GM10248 (cell line): ENCODE data around the gene KDM5B.

Experiments
- CTCF ChIA-PET: fragments of 300-600 bp; sonication (Branson Sonifier 250); formaldehyde crosslinking; extraction: SDS; loops from one replicate; lab custom pipeline; 2021; ENCODE audit warnings: antibody characterized with exemption; lab: Yijun Ruan, JAX
- POLR2A ChIA-PET: fragments of 350-650 bp; sonication (Branson Sonifier 250); formaldehyde crosslinking; extraction: SDS; loops from one replicate; lab custom pipeline; 2020; ENCODE audit warnings: antibody characterized with exemption; lab: Yijun Ruan, JAX
- DNase-seq: peaks from one replicate; pipeline ENCODE4 v3.0.0; 2012; ENCODE audit errors: extremely low spot score
- CTCF ChIP-seq: IDR thresholded peaks from 2 replicates; pipeline ENCODE4 v1.5.1; 2012; ENCODE audit warnings: mild to moderate bottlenecking, low read depth; ENCODE audit errors: extremely low read depth, missing control alignments, control extremely low read depth

KDM5B gene

GRCh38 chr1:202689082-202689481 lies 119.1 kb downstream of the KDM5B start:
- DNase-seq, result no peak
- CTCF ChIA-PET, result no interaction called here
- no peak for TF ChIP-seq CTCF
- POLR2A ChIA-PET, result no interaction called here

GRCh38 chr1:202688401-202688800 lies 119.8 kb downstream of the KDM5B start:
- ChIA-PET CTCF (interaction anchor here (1.3 to 1.6 kb wide), 2 partner anchors 10 to 116 kb away, joined by 3 to 7 read pairs; no protein-coding TSS in a partner anchor), POLR2A (no interaction called here)
- DNase-seq, result no peak
- no peak for TF ChIP-seq CTCF

GRCh38 chr1:202687798-202688197 lies 120.4 kb downstream of the KDM5B start:
- POLR2A ChIA-PET, result no interaction called here

GRCh38 chr1:202687370-202687769 lies 120.9 kb downstream of the KDM5B start:
- POLR2A ChIA-PET, result no interaction called here
- no peak for TF ChIP-seq CTCF
- CTCF ChIA-PET, result interaction anchor here (1.3 to 1.6 kb wide), 2 partner anchors 11 to 115 kb away, joined by 3 to 7 read pairs; no protein-coding TSS in a partner anchor
- no peak for DNase-seq

More at GRCh38 chr1:202687798-202688197, 120.4 kb downstream of the KDM5B start:
- DNase-seq, result no peak
- CTCF ChIA-PET, result interaction anchor here (1.3 to 1.6 kb wide), 2 partner anchors 11 to 115 kb away, joined by 3 to 7 read pairs; no protein-coding TSS in a partner anchor
- TF ChIP-seq CTCF, result no peak

GRCh38 chr1:202685641-202686040 lies 122.6 kb downstream of the KDM5B start:
- POLR2A ChIA-PET, result no interaction called here
- no peak for TF ChIP-seq CTCF
- CTCF ChIA-PET, result interaction anchor here (1.2 to 1.3 kb wide), 2 partner anchors 15 to 34 kb away, joined by 7 read pairs; no protein-coding TSS in a partner anchor
- DNase-seq, result no peak

GRCh38 chr1:202684716-202685115 lies 123.5 kb downstream of the KDM5B start:
- ChIA-PET POLR2A (no interaction called here), CTCF (no interaction called here)
- no peak for DNase-seq
- no peak for TF ChIP-seq CTCF
